Measurements from ENCODE around the gene RASAL2. TPM values are rescaled to one million over a fixed set of nuclear protein-coding genes. Genes with fewer than 3 reads are reported as not detected.

RASAL2 gene
- total and polyA plus RNA-seq, 4 donors, result 1.9 to 37.3 (median 22.2) TPM

- DNase-seq (no peak), ATAC-seq (ENCODE audit: low FRiP score) (no peak)
- Histone ChIP-seq H3K27me3 (ENCODE audit: control insufficient read depth in 1 of 2, insufficient read depth in 2 of 2, low read length in 1 of 2) (no peaks in the 10 kb centered on the region), H3K4me1 (ENCODE audit: control insufficient read depth in 1 of 2, insufficient read depth in 2 of 2, low read length in 2 of 2) (no peaks in the 10 kb centered on the region), H3K9me3 (ENCODE audit: control insufficient read depth, low read length) (no peaks in the 10 kb centered on the region), H3K36me3 (ENCODE audit: control insufficient read depth in 1 of 2, insufficient read depth in 2 of 2, low read length in 1 of 2) (no peaks in the 10 kb centered on the region), H3K4me3 (ENCODE audit: low read length in 2 of 2) (no peak overlapping the region), H3K27ac (ENCODE audit: low read depth in 1 of 2, low read length in 2 of 2) (no peak overlapping the region)
- 97 to 98% methylated on average over 4 of the region's 4 CpGs for WGBS, 2 donors
- intact Hi-C loops (cut with DNase I), result no loop called here
Observed at GRCh38 chr1:178399177-178399728, 305.3 kb downstream of the RASAL2 start.

- Histone ChIP-seq H3K9me3 (ENCODE audit: control insufficient read depth, low read length) (no peaks in the 10 kb centered on the region), H3K27ac (ENCODE audit: low read depth in 1 of 2, low read length in 2 of 2) (no peak overlapping the region), H3K4me3 (ENCODE audit: low read length in 2 of 2) (no peak overlapping the region), H3K36me3 (ENCODE audit: control insufficient read depth in 1 of 2, insufficient read depth in 2 of 2, low read length in 1 of 2) (no peaks in the 10 kb centered on the region), H3K27me3 (ENCODE audit: control insufficient read depth in 1 of 2, insufficient read depth in 2 of 2, low read length in 1 of 2) (no peaks in the 10 kb centered on the region), H3K4me1 (ENCODE audit: control insufficient read depth in 1 of 2, insufficient read depth in 2 of 2, low read length in 2 of 2) (no peaks in the 10 kb centered on the region)
- ATAC-seq (ENCODE audit: low FRiP score) (no peak), DNase-seq (no peak)
- whole genome bisulfite sequencing, 2 donors, result 100% methylated on average over 1 of the region's 1 CpG
- intact Hi-C loops (cut with DNase I), result no loop called here
Observed at GRCh38 chr1:178405137-178405536, 311.2 kb downstream of the RASAL2 start.

GRCh38 chr1:178407215-178407614 is 313.3 kb downstream of the RASAL2 start:
- H3K36me3 ChIP-seq (ENCODE audit: control insufficient read depth in 1 of 2, insufficient read depth in 2 of 2, low read length in 1 of 2), result no peaks in the 10 kb centered on the region
- no peaks in the 10 kb centered on the region for H3K4me1 ChIP-seq (ENCODE audit: control insufficient read depth in 1 of 2, insufficient read depth in 2 of 2, low read length in 2 of 2)
- H3K4me3 ChIP-seq (ENCODE audit: low read length in 2 of 2), result no peak overlapping the region
- no peak for DNase-seq
- no peaks in the 10 kb centered on the region for H3K9me3 ChIP-seq (ENCODE audit: control insufficient read depth, low read length)
- intact Hi-C loops (cut with DNase I), result no loop called here
- no peak for ATAC-seq (ENCODE audit: low FRiP score)
- 69 to 73% methylated on average over 2 of the region's 2 CpGs for WGBS, 2 donors
- no peaks in the 10 kb centered on the region for H3K27me3 ChIP-seq (ENCODE audit: control insufficient read depth in 1 of 2, insufficient read depth in 2 of 2, low read length in 1 of 2)
- H3K27ac ChIP-seq (ENCODE audit: low read depth in 1 of 2, low read length in 2 of 2), result no peak overlapping the region

- Histone ChIP-seq H3K4me1 (ENCODE audit: control insufficient read depth in 1 of 2, insufficient read depth in 2 of 2, low read length in 2 of 2) (no peaks in the 10 kb centered on the region), H3K36me3 (ENCODE audit: control insufficient read depth in 1 of 2, insufficient read depth in 2 of 2, low read length in 1 of 2) (no peaks in the 10 kb centered on the region), H3K27ac (ENCODE audit: low read depth in 1 of 2, low read length in 2 of 2) (no peak overlapping the region), H3K9me3 (ENCODE audit: control insufficient read depth, low read length) (no peaks in the 10 kb centered on the region), H3K27me3 (ENCODE audit: control insufficient read depth in 1 of 2, insufficient read depth in 2 of 2, low read length in 1 of 2) (no peaks in the 10 kb centered on the region), H3K4me3 (ENCODE audit: low read length in 2 of 2) (no peak overlapping the region)
- DNase-seq (no peak), ATAC-seq (ENCODE audit: low FRiP score) (no peak)
- intact Hi-C loops (cut with DNase I), result no loop called here
- WGBS, 2 donors, result 61 to 68% methylated on average over 4 of the region's 4 CpGs
Observed at GRCh38 chr1:178407655-178408054, 313.8 kb downstream of the RASAL2 start.

- no peak for ATAC-seq (ENCODE audit: low FRiP score)
- no peak overlapping the region for H3K4me3 ChIP-seq (ENCODE audit: low read length in 2 of 2)
Observed at GRCh38 chr1:178408871-178409270, 315.0 kb downstream of the RASAL2 start.

GRCh38 chr1:178409541-178409940 is 315.6 kb downstream of the RASAL2 start:
- H3K4me1 ChIP-seq (ENCODE audit: control insufficient read depth in 1 of 2, insufficient read depth in 2 of 2, low read length in 2 of 2), result no peaks in the 10 kb centered on the region
- ATAC-seq (ENCODE audit: low FRiP score), result no peak
- DNase-seq, result no peak
- intact Hi-C loops (cut with DNase I), result no loop called here
- H3K36me3 ChIP-seq (ENCODE audit: control insufficient read depth in 1 of 2, insufficient read depth in 2 of 2, low read length in 1 of 2), result no peaks in the 10 kb centered on the region
- no peak overlapping the region for H3K27ac ChIP-seq (ENCODE audit: low read depth in 1 of 2, low read length in 2 of 2)
- no peaks in the 10 kb centered on the region for H3K9me3 ChIP-seq (ENCODE audit: control insufficient read depth, low read length)
- H3K4me3 ChIP-seq (ENCODE audit: low read length in 2 of 2), result no peak overlapping the region
- WGBS, 2 donors, result 96 to 98% methylated on average over 2 of the region's 2 CpGs
- no peaks in the 10 kb centered on the region for H3K27me3 ChIP-seq (ENCODE audit: control insufficient read depth in 1 of 2, insufficient read depth in 2 of 2, low read length in 1 of 2)

More at GRCh38 chr1:178408871-178409270, 315.0 kb downstream of the RASAL2 start:
- Histone ChIP-seq H3K27ac (ENCODE audit: low read depth in 1 of 2, low read length in 2 of 2) (no peak overlapping the region), H3K9me3 (ENCODE audit: control insufficient read depth, low read length) (no peaks in the 10 kb centered on the region), H3K36me3 (ENCODE audit: control insufficient read depth in 1 of 2, insufficient read depth in 2 of 2, low read length in 1 of 2) (no peaks in the 10 kb centered on the region), H3K4me1 (ENCODE audit: control insufficient read depth in 1 of 2, insufficient read depth in 2 of 2, low read length in 2 of 2) (no peaks in the 10 kb centered on the region), H3K27me3 (ENCODE audit: control insufficient read depth in 1 of 2, insufficient read depth in 2 of 2, low read length in 1 of 2) (no peaks in the 10 kb centered on the region)
- DNase-seq, result no peak
- WGBS, 2 donors, result 95 to 98% methylated on average over 2 of the region's 2 CpGs
- intact Hi-C loops (cut with DNase I), result no loop called here

- H3K36me3 ChIP-seq (ENCODE audit: control insufficient read depth in 1 of 2, insufficient read depth in 2 of 2, low read length in 1 of 2), result no peaks in the 10 kb centered on the region
- no peaks in the 10 kb centered on the region for H3K4me1 ChIP-seq (ENCODE audit: control insufficient read depth in 1 of 2, insufficient read depth in 2 of 2, low read length in 2 of 2)
- 73 to 79% methylated on average over 7 of the region's 7 CpGs for WGBS, 2 donors
- no peaks in the 10 kb centered on the region for H3K27me3 ChIP-seq (ENCODE audit: control insufficient read depth in 1 of 2, insufficient read depth in 2 of 2, low read length in 1 of 2)
- H3K9me3 ChIP-seq (ENCODE audit: control insufficient read depth, low read length), result no peaks in the 10 kb centered on the region
- intact Hi-C loops (cut with DNase I), result no loop called here
- ATAC-seq (ENCODE audit: low FRiP score) (no peak), DNase-seq (no peak)
- H3K4me3 ChIP-seq (ENCODE audit: low read length in 2 of 2), result no peak overlapping the region
- no peak overlapping the region for H3K27ac ChIP-seq (ENCODE audit: low read depth in 1 of 2, low read length in 2 of 2)
Observed at GRCh38 chr1:178411756-178412399, 318.0 kb downstream of the RASAL2 start.

GRCh38 chr1:178412400-178412770 is 318.5 kb downstream of the RASAL2 start:
- Histone ChIP-seq H3K36me3 (ENCODE audit: control insufficient read depth in 1 of 2, insufficient read depth in 2 of 2, low read length in 1 of 2) (no peaks in the 10 kb centered on the region), H3K9me3 (ENCODE audit: control insufficient read depth, low read length) (no peaks in the 10 kb centered on the region), H3K27ac (ENCODE audit: low read depth in 1 of 2, low read length in 2 of 2) (no peak overlapping the region), H3K27me3 (ENCODE audit: control insufficient read depth in 1 of 2, insufficient read depth in 2 of 2, low read length in 1 of 2) (no peaks in the 10 kb centered on the region), H3K4me1 (ENCODE audit: control insufficient read depth in 1 of 2, insufficient read depth in 2 of 2, low read length in 2 of 2) (no peaks in the 10 kb centered on the region), H3K4me3 (ENCODE audit: low read length in 2 of 2) (no peak overlapping the region)
- WGBS, 2 donors, result 58 to 63% methylated on average over 1 of the region's 1 CpG
- DNase-seq, result no peak
- intact Hi-C loops (cut with DNase I), result no loop called here
- no peak for ATAC-seq (ENCODE audit: low FRiP score)

- H3K4me3 ChIP-seq (ENCODE audit: low read length in 2 of 2), result no peak overlapping the region
- no peaks in the 10 kb centered on the region for H3K36me3 ChIP-seq (ENCODE audit: control insufficient read depth in 1 of 2, insufficient read depth in 2 of 2, low read length in 1 of 2)
- H3K9me3 ChIP-seq (ENCODE audit: control insufficient read depth, low read length), result no peaks in the 10 kb centered on the region
- 97 to 99% methylated on average over 2 of the region's 2 CpGs for WGBS, 2 donors
- H3K4me1 ChIP-seq (ENCODE audit: control insufficient read depth in 1 of 2, insufficient read depth in 2 of 2, low read length in 2 of 2), result no peaks in the 10 kb centered on the region
- ATAC-seq (ENCODE audit: low FRiP score), result no peak
- no peak for DNase-seq
- no peak overlapping the region for H3K27ac ChIP-seq (ENCODE audit: low read depth in 1 of 2, low read length in 2 of 2)
- no peaks in the 10 kb centered on the region for H3K27me3 ChIP-seq (ENCODE audit: control insufficient read depth in 1 of 2, insufficient read depth in 2 of 2, low read length in 1 of 2)
- intact Hi-C loops (cut with DNase I), result no loop called here
Observed at GRCh38 chr1:178417858-178418257, 324.0 kb downstream of the RASAL2 start.
